Loucy (cell line): ENCODE data around the gene TEX101.

Experiments
- EZH2phosphoT487 ChIP-seq: fragments of 200-600 bp; IDR thresholded peaks from 2 replicates; pipeline ENCODE4 v1.6.1; 2018; ENCODE audit warnings: antibody characterized with exemption, mild to moderate bottlenecking, moderate library complexity, borderline replicate concordance
- TF ChIP-seq, protein P1 (sequence below): fragments of 200-600 bp; sonication (generic); conservative IDR thresholded peaks from 2 replicates; pipeline ENCODE4 v1.5.1; 2014; ENCODE audit warnings: mild to moderate bottlenecking, antibody characterized with exemption, low read length

DNA sequence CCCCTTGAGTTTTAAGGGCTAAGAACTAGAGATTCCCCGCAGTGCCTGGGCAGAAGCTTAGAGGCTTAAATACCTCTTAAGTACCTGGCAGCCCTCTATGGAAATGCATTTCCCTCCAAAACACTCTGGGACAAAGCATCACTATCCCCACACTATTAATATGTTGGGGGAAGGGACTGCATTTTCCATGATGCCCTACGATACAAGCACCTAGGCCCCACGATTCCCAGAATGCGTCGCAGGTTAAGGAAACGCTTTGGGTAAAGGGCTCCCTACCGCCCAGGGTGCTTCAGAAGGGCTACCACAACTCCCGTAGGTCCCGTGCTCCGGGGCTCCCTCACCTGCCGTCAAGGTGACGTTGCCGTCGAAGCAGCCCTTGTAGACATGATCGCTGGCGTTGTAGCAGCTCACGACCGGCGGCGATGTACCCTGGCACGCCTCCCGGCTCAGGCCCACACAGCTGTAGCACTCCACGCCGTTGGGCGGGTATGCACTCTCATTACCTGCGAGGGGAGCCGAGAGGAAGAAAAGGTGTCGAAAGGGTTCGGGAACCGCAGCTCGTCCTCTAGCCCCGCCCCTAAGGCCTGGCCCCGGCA, 48.2 kb downstream of the TEX101 start:
- TF ChIP-seq, protein P1, sequence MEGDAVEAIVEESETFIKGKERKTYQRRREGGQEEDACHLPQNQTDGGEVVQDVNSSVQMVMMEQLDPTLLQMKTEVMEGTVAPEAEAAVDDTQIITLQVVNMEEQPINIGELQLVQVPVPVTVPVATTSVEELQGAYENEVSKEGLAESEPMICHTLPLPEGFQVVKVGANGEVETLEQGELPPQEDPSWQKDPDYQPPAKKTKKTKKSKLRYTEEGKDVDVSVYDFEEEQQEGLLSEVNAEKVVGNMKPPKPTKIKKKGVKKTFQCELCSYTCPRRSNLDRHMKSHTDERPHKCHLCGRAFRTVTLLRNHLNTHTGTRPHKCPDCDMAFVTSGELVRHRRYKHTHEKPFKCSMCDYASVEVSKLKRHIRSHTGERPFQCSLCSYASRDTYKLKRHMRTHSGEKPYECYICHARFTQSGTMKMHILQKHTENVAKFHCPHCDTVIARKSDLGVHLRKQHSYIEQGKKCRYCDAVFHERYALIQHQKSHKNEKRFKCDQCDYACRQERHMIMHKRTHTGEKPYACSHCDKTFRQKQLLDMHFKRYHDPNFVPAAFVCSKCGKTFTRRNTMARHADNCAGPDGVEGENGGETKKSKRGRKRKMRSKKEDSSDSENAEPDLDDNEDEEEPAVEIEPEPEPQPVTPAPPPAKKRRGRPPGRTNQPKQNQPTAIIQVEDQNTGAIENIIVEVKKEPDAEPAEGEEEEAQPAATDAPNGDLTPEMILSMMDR = no peak
- no peak for TF ChIP-seq EZH2phosphoT487
